Stimulated activated CD8-positive, alpha-beta memory T cell treated with anti-CD3 and anti-CD28 coated beads, Interleukin-4, amount 100 ng/mL, for 24 hours (primary cell): ENCODE results near the gene NCOA1.
"Not testable (repeated sequence)": the region's sequence is repeated elsewhere in the genome, so short reads cannot be mapped to it uniquely, and the experiment has no call there.

Experiments used
- DNase-seq: peaks from one replicate; pipeline ENCODE4 v3.0.0-alpha.2; 2020; ENCODE audit warnings: low read depth

Gene NCOA1

GRCh38 chr2:24792874-24793760, 302.1 kb downstream of the NCOA1 start, which contains the start of the genes CENPO and PTRHD1:
TSS of gene CENPO (plus strand) at chr2:24793425. CDS start at chr2:24793920, 495 bp downstream.
TSS of gene PTRHD1 (minus strand) at chr2:24793391. CDS start at chr2:24793377, 14 bp downstream.
- DNase-seq: peak; percentile 91

DNA sequence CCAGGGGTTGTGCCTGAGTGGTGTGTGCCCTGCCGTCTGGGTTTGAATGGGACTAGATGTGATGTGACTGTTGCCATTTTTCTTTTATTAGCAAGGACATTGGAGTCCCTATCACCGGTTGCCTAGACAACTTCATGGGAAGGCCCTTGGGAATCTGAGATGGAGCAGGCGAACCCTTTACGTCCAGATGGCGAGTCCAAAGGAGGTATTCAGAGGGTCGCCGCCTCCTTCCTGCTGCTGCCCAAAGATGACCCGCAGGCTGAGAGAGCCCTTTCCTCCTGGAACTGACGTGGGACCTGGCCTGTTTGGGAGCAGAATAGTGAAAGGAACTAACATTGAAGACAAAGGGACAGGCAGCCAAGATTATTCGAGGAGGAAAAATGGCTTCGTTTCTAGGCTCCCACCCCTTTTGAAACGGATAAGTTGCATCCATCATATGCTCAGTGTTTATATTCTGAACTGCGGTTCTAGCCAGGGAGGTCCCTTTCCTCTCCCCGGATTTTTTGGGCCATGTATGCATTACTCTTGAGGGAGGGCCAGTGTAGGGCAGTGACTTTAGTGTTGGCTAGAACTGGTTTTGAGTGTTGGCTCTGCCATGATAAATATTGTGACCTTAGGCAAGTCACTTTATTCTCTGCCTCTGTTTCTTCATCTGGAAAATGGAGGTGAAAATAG, 302.8 kb downstream of the NCOA1 start:
- DNase-seq: no peak

DNA sequence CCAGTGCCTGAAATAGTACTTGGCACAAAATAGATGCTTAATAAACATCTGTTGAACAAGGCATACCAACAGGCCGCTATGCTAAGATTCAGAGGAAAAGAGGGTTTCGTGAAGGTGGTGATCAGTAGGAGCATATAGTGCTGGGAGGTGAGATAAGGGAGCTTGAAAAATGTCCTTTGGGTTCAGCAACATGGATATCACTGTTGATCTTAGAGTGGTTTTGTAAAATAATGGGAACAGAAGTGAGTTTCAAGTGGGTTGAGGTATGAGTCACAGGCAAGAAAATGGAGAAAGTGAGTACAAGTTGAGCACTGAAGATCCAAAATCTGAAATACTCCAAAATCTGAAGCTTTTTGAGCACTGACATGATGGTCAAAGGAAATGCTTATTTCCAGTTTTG, 306.6 kb downstream of the NCOA1 start:
- no peak for DNase-seq

DNA sequence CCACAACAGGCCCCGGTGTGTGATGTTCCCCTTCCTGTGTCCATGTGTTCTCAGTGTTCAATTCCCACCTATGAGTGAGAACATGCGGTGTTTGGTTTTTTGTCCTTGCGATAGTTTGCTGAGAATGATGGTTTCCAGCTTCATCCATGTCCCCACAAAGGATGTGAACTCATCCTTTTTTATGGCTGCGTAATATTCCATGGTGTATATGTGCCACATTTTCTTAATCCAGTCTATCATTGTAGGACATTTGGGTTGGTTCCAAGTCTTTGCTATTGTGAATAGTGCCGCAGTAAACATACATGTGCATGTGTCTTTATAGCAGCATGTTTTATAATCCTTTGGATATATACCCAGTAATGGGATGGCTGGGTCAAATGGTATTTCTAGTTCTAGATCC, 309.4 kb downstream of the NCOA1 start:
- DNase-seq: not testable (repeated sequence)

DNA sequence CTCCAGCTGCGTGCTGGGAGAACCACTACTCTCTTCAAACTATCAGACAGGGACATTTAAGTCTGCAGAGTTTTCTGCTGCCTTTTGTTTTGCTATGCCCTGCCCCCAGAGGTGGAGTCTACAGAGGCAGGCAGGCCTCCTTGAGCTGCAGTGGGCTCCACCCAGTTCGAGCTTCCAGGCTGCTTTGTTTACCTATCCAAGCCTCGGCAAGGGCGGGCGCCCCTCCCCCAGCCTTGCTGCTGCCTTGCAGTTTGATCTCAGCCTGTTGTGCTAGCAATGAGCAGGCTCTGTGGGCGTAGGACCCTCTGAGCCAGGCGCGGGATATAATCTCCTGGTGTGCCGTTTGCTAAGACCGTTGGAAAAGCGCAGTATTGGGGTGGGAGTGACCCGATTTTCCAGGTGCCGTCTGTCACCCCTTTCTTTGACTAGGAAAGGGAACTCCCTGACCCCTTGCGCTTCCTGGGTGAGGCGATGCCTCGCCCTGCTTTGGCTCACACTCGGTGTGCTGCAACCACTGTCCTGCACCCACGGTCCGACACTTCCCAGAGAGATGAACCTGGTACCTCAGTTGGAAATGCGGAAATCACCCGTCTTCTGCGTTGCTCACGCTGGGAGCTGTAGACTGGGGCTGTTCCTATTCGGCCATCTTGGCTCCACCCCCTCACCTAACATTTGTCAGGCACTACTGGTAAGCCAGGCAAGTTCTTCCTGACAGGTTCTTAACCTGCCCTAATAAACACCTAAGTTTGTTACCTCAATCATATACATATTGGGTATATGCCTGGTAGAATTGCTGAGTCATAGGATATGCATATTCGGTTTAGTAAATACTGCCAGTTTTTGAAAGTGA, 315.0 kb downstream of the NCOA1 start:
- DNase-seq: not testable (repeated sequence)

- DNase-seq: no peak
Observed at GRCh38 chr2:24806661-24807036, 315.6 kb downstream of the NCOA1 start.

GRCh38 chr2:24809316-24810007, 318.4 kb downstream of the NCOA1 start:
- no peak for DNase-seq

DNA sequence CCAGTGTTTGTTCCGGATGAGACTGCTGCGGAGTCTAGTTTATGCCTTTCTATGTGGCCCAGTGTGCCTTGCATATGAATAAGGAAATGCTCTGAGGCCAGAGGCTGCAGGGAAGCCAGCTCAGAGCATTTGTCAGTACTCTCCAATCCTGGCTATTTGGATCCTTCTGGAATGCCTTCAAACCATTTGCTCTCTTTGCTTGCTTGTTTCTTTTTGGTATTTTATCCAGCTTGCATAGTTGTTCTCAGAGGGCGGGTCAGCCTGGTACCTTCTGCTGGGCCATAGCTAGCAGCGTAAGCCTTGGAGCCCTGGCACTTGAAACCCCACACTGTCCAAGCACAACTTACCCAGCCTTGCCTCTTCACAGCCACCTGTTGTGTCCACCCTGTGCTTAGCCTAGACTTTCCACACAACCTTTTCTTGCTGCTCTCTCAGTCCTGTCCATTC, 322.7 kb downstream of the NCOA1 start:
- no peak for DNase-seq

DNA sequence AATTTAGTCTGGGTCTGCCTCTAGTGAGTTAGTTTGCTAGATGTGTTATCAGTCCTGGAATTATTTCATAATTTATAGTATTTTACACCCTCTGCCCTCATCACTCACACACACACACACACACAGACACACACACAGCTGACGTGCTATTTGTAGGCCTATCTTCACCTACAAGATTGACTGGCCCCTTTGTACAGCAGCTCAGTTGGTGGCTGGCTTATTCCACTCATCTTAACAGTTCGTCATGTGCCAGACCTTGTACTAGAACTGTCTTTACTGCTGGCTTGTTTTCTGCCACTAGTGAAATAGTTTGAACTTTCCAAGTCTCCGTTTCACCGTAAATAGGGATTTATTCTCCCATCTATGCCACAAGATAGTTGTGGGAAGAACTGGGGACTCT, 323.5 kb downstream of the NCOA1 start:
- no peak for DNase-seq

DNA sequence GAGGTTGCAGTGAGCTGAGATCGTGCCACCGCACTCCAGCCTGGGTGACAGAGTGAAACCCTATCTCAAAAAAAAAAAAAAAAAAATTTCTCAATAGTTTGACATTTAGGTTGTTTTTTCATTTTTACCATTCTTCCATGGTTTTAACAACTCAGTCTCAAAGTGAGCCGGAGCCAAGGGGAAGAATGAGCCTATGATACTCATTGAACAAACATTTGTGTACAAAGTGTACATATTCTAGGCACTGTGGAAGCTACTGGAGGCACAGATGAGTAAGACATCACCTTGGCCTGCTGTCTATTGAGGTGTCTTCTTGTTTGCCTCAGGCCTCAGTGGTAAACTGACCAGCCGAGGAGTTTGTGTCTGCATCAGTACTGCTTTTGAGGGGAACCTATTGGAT, 324.1 kb downstream of the NCOA1 start:
- no peak for DNase-seq

GRCh38 chr2:24816404-24816803, 325.4 kb downstream of the NCOA1 start:
- DNase-seq: no peak

GRCh38 chr2:24816884-24817283, 325.8 kb downstream of the NCOA1 start:
- no peak for DNase-seq

- no peak for DNase-seq
Observed at GRCh38 chr2:24818721-24819167, 327.7 kb downstream of the NCOA1 start.

DNA sequence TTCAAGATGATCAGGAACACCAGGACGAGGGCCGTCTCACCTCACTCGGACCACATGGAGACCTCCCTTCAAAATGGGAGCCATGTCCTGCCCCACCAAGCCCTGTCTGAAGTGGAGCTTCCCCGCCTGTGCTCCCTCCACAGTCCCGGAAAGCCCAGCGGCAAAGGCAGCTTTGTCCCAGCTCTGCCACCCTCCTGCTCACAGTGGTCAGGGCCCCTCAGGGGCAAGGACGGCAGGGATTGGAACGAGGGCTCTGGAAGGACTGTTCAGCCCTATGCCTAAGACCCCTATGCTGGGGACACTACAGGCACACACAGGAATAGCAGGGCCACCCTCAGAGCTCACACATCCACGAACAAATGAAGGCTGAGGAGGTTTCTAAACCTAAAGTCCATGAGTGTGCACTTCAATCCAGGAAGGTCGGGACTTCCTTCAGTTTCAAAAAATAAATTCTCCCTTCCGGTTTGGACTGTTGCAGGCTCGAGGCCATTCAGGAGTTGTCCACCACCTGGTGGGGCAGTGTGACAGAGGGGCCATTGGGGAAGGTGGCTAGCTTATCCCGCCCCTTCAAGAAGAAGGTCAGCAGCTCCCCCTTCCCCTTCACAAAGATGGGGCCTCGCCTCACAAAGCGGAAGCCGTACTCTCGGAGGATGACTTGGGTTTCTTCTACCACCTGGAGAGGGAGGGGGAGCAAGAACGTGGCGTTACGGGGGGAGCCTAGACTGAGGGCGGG, 328.6 kb downstream of the NCOA1 start:
- no peak for DNase-seq

GRCh38 chr2:24820175-24820513, 329.1 kb downstream of the NCOA1 start:
- DNase-seq: no peak
